Measurements from ENCODE around the gene MEF2A.
"Not testable (repeated sequence)": the region's sequence is repeated elsewhere in the genome, so short reads cannot be mapped to it uniquely, and the experiment has no call there.

Gene MEF2A

DNA sequence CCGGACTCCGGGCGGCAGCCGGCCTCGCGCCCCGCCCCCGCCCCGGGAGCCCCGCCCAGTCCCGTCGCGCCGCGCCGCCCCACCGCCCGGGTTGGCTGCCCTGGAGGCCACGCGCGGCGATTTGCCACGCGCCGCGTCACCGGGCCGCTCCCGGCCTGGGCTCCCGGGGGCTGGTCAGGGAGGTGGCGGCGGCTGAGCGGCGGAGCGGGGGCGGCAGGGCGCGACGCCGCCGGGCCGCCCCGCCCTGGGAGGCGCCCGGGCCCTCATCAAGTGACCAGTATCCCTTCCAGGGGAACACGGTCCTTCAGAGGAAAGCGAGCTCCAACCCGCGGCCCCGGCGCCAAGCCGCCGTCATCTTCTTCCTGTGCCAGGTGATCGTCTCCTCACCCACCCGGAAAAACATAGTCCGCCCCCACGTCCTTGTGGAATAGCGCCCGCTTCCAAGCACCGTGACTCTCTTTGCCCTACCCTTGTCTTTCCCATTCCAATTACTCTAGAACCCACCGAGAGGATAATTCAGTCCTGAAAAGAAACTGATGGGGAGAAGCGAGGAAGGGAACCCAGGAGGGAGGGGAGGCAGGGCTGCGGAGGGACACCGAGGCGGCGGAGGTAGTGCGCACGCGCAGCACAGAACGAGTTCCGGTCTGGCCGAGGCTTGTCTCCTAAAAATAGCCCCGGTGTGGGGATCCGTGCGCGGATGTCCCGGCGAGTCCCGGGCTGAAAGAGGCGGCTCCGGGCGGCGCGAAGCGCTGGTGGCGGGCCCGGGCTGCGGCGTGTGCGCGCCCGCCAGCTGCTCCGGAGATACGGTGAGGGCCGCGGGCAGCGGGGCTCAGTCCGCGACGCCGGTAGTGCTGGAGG, at the start of gene MEF2A:
Gene MEF2A, plus strand, starts transcription at position 686 of the 858 bp plus-strand sequence. CDS start 67,136 bp downstream, outside the sequence.
- peak; percentile 94 for DNase-seq

DNA sequence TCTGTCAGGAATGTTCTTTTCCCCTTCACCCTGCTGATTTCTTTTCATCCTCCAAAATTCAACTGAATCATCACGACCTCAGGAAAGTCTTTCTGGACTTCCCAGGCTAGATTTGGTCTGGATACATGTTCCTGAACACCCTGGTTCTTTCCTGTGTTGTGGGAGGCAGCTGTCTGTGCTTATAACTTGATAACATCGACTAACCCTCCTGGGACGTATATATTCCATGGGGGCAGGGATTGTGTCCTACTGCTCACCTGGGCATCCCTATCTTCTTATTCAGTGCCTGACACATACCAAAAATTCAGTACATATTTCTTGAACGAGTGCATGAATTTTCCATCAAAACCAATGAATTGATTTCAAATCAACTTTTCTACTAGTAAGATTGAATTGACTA, 47.6 kb upstream of the MEF2A start:
- no peak for DNase-seq

DNA sequence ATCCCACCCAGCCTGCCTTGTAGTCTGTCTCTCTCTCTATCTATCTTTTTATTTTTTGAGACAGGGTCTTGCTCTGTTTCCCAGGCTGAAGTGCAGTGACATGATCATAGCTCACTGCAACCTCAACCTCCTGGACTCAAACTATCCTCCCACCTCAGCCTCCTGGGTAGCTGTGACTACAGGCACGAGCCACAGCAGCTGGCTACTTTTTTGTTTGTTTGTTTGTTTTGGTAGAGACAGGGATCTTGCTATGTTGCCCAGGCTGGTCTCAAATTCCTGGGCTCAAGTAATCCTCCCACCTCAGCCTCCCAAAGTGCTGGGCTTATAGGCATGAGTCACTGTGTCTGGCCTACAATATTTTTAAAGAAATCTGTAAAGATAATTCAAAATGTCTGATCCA, 46.4 kb upstream of the MEF2A start:
- not testable (repeated sequence) for DNase-seq

DNA sequence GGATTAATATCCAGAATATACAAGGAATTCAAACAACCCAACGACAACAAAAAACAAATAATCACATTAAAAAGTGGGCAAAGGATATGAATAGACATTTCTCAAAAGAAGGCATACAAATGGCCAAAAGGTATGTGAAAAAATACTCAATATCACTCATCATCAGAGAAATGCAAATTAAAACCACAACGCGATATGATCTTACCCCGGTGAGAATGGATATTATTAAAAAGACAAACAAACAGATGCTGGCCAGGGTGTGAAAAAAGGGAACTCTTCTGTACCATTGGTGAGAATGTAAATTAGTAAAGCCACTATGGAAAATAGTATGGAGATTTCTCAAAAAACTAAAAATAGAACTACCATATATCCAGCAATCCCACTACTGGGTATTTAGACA, 43.5 kb upstream of the MEF2A start:
- DNase-seq: no peak

DNA sequence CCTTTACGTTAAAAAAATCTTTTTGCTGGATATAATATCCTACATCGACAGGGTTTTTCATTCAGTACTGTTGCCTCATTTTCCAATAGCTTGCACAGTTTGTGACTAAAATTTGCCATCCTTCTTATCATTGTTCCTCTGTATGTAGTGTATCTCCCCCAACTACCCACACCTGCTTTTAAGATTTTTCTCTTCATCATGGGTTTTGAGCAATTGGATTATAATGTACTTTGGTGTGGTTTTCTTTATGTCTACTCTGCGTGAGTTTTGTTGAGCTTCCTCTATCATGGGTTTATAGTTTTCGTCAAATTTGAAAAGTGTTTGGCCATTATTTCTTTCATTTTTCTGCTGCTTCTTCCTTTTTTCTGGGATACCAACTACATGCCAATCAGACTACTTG, 39.6 kb upstream of the MEF2A start:
- DNase-seq: no peak

DNA sequence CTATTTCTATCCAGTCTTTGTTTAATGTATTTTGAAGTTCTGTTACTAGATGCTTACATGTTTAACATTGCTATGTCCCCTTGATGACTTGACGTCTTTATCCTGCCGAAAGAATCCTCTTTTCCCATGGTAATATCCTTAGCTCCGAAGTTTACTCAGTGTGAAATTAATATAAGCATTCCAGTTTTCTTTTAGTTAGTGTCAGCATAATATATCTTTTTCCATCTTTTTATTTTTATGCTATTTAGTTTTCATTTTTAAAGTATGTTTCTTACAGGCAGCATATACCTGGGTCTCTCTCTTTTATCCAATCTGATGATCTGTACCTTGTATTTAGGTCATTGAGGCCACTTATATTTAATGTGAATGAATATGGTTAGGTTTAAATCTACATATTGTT, 39.1 kb upstream of the MEF2A start:
- no peak for DNase-seq

DNA sequence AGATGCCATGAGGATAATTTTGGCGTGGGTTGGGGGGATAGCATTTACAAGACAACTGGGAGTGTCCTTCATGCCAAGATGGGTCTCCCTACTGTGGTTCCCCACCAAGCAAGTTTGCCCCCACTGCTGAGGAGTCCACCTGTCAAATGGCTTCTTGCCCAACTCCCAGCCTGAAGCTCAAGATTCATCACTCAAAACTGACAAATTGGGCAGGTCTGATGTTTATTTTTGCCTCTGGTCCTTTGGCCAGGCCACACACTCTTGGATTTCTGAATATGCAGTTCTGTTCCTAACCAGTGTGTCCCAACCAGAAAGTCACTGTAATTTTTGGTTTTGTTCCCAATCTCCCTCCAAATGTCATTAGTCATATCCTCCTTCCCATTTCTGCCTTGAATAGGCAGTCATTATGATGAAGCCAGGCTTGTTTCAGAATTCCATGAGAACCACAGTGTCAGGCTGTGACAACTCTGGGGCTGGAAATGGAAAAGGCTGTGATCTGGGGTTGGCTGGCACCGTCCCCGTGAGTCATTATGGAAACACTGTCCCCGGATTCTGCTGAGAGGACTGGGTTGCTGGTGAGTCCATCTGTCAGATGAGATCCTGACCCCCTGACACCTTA, 29.3 kb upstream of the MEF2A start:
- DNase-seq: no peak

DNA sequence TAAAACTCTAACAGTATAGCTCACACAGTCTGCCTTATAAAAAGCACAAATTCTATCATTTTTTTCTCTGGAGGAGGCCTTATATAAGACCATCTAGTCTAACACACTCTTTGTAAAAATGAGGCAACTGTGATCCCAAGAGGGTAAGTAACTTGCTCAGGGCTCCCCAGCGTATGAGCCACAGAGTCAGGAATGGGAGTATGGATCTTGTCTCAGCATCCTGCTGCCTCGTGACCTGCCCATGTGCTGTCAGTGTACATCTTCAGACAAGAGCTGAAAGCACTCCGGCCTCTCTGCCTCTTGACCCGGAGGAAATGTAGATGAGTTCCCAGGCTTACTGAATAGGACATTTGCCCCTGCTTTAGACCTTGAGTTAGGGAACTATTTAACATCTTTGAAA, 28.4 kb upstream of the MEF2A start:
- no peak for DNase-seq

DNA sequence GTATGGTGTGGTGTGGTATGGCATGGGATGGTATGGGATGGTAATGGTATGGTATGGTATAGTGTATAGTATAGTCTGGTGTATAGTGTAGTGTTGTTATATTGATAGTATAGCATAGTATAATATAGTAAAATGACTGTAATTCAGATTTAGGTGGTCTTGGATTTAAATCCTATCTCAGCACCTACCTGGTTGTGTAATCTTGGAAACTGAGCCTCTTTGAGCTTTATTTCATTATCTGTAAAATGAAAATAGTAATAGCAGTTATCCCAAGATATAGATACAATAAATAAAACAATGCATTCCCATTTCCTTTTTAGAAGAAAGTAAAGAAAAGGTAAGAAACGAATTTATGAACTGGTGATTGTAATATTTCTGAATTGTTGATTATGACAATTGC, 27.5 kb upstream of the MEF2A start:
- DNase-seq: no peak

DNA sequence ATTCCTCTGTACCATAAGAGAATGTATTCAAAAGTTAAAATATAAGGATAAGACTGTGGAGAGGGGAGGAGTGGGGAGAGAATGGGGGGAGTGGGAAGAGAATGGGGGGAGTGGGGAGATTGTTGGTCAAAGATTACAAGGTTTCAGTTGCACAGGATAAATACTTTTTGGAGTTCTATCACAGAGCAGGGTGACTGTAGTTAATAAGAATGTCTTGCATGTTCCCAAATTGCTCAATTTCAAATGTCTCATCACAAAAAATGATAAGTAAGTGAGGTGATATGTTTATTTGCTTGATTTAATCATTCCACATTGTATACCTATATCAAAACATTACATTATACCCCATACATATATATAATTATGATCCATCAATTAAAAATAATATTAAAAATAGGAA, 23.0 kb upstream of the MEF2A start:
- DNase-seq: no peak

DNA sequence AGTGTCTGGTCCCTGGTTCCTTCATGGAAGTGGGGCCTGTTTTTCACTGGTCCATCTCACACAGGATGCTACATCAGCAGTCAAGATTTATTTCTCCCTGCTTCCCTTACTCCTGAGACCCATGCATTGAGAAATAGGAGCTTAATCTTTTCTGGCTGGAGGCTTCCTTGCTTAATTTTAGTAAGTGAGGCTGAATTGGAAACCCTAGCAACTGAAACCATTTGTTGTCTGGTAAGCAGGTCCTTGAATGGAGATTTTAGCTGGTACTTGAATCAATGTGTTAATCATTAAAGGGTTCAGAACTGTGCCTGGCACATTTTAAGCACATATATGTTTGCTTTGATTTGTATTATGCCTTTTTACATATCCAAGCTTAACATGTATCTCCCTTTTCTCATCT, 20.2 kb upstream of the MEF2A start:
- no peak for DNase-seq

DNA sequence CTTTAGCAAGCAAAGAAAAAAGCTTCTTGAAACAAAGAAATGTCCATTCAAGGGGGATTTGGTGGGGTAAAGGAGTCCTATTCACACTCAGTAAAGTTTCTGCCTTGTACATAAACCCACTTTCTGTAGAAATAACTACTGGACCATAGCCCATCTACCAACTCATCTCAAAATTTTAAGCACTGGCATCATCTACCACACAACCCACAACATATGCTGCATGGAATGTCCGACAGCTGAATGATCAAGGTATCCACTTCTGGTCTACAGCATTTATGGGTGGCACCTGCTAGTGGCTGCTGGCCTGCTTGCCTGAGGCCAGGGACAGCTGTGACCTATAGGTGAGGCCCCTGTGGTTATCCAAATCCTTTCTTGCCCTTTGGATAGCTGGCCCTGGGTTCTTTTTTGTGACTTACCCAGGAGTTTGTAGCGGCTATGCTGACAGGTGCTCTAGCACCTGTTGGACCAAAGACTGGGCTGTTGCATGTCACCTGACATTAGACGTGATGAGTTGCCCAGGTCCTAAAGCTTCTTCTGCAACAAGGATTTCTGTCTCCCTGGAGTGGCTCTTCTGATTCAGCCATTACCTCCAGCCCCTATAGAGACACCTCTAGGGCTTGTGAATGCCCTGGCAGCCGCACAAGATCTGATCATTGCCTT, 19.2 kb upstream of the MEF2A start:
- DNase-seq: no peak

DNA sequence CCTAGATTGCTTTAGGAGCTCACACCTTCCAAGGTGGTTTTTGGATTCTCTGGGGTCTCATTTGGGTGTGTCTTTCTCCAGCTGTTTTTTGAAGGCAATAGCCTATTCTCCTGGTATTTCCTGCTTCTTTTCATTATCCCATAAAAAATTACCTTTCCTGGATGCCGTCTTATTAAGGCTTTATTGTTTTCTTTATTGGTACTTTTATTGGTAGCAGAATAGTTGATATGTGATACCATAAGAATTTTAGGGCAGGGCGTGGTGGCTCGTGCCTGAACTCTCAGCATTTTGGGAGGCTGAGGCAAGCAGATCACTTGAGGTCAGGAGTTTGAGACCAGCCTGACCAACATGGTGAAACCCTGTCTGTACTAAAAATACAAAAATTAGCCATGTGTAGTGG, 18.3 kb upstream of the MEF2A start:
- no peak for DNase-seq

DNA sequence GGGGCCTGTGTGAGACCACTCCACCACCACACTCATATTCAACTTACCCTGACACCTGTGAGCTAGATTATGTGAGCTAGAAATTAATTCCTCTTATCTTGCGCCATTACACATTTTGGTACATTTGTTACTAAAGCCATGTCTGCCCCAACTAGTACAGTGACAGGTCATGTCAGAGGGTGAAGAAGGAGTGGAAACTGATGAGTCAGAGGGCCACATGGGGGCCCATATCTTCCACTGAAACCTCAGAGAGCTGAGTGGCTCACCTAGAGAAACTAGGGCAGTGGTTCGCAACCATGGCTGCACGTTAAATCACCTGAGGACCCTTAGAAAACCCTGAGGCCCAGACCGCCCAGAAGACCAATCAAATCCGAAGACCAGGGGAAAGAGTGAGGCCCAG, 15.7 kb upstream of the MEF2A start:
- DNase-seq: no peak

DNA sequence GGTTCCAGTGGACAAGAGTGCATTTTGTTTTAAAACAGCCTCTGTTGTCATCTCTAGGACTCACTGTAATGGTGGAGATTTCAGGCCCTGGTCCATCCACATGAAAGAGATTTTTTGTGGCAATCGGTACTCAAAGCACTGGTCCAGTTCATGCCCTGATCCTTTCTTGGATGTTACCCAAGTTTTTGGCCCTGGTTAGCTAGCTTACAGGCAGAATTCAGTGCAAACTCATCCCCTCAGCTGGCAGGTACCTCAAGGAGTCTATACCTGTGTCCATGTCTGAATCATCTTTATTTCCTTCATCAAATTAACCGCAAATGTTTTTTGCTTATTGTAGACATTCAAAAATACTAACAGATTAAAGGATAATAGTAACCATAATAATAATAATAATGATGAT, 13.7 kb upstream of the MEF2A start:
- DNase-seq: no peak

DNA sequence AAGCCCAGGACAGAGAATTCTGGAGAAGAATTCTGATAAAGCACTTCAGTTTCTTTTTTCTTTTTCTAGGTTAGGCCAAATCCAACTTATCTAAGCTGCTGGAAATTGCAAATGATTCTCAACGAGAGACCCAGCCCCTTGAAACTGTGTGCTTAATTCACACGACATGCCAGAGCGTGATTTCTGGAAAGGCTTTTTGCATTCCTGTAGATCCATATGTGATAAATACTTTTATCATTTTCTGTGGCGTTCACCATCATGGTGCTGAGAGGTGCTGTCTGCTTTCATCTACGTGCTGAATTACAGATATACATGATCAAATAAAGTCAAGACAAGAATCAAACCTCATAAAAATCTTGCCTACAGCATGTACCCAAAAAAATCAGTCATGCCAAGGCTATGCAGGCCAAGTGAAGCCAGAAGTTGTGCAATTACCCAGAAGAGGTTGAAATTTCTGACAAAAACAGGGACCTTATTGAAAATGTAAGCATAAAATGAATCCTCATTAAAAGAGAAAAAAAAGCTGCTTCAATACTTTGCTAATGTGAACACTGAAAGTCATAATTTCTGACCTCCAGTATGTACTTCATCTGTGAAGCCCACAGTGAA, 10.8 kb upstream of the MEF2A start:
- DNase-seq: no peak

DNA sequence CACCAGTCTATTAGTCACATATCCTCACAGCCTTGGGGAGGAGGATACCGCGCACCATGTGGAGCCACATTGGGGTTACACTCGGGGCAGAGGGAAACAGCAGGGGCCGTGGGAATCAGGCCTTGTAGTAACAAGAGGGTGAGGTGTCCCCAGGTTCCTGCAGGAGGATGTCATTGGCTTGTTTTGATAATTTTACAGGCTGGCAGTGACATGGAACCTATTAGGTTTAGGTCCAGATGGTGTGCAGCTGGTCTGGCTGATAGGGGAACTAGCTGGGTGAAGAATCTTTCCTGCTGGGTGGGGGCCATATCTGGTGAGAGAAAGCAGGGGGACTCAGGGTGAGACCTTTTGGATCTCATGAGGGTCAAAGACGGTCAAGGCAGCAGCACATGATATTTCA, 9.8 kb upstream of the MEF2A start:
- DNase-seq: no peak

DNA sequence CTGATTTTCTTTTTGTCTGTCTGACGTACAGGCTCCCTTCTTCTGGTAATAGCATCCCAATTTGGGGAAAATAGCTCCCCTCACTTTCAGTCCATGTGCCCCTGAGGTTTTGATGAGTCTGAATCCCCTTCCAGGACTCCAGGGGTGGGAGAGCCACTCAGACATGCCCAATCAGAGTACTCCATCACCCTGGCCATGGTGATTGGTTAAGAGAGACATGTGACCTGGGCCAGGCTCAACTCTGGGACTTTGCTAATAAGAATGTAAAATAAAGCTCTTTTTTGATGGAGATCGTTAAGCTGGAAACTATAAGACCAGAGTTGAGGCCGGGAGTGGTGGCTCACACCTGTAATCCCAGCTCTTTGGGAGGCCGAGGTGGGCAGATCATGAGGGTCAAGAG, 9.2 kb upstream of the MEF2A start:
- no peak for DNase-seq

DNA sequence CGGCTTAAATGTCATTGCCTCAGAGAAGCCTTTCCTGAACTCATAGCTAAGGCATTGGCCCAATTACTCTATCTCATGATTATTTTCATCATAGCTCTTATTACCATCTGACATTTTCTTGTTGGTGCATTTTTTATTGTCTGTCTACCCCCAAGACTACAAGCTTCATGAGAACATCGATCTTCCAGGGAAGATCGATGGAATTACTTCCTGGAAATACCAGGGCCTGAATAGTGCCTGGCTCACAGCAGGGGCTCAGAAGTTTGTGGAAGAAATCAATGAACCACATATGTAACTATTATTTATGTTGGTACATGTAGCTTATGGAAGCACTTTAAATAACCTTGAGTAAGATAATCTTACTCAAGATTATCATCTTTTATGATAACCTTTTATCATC, 7.7 kb upstream of the MEF2A start:
- DNase-seq: no peak

DNA sequence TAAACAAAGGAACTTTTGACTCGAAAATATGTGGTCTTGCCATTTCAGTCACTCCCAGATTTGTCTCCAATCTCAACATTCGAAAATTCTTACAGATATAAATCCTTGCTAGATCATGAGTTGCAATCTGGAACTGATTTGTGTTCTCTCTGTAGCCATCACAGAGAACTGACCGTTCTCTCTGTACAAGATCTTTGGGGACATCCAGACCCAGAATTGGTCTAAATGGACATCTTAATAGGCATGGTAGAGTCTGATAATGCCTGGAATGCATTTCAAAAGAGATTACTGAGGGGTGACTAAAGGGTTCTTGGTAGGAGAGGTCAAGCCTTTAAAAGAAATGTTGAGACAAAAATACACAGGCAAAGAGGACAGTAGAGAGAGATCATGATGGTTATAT, 7.2 kb upstream of the MEF2A start:
- no peak for DNase-seq

DNA sequence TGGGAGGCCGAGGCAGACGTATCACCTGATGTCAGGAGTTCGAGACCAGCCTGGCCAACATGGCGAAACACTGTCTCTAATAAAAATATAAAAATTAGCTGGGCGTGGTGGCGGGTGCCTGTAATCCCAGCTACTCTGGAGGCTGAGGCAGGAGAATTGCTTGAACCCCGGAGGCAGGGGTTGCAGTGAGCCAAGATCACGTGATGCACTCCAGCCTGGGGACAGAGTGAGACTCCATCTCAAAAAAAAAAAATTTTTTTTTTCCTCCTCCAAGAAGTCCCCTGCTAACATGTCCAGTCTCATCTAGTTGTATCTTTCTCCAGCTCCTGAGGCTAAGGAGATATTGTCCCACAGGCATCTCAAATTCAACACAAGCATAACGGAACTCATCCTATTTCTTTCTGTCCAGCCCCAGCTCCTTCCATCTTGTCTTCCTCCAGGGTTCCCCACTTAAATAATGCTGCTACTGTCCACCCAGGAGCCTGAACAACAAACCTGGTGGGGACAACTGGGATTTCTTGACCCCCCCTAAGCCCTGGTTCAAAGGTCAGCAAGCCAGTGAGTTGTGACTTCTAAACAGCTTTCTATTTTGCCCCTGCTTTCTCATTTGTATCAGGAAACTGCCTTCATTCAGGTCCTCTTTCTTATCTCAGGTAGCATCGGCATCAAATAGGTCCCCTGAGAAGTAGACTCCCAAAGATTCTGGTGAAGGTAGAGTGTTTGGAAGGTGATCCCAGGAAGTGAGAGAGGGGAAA, 4.1 kb upstream of the MEF2A start:
- DNase-seq: no peak

DNA sequence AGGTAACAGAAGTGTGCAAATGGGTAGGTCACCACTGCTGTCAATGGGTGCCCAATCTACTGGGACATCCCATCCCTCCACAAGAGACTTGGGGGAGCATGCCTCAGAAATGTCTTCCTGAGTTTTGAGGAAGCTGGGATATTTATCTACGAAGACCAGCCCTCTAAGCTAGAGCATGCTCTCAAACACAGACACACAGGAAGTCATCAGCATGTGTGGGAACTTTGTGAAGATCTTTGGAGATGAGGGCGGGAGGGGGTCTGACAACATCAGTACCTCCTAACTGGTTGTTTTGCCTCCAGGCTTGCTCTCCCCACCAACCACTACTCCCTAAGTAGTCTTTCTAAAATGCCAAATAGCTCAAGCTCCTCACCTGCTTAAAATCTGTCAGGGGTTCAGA, 3.5 kb upstream of the MEF2A start:
- no peak for DNase-seq

All from activated CD8-positive, alpha-beta memory T cell treated with anti-CD3 and anti-CD28 coated beads, Interleukin-2, amount 50 U/mL, for 48 hours (primary cell).